ENCODE results near the gene SUN2. TPM values are rescaled to one million over a fixed set of nuclear protein-coding genes. Genes with fewer than 3 reads are reported as not detected.
A peak's percentile ranks its signal among the peaks of the same experiment; 100 is the strongest.

The SUN2 gene
- total and polyA plus RNA-seq, 4 donors: 95.4 to 495 (median 289) TPM

DNA sequence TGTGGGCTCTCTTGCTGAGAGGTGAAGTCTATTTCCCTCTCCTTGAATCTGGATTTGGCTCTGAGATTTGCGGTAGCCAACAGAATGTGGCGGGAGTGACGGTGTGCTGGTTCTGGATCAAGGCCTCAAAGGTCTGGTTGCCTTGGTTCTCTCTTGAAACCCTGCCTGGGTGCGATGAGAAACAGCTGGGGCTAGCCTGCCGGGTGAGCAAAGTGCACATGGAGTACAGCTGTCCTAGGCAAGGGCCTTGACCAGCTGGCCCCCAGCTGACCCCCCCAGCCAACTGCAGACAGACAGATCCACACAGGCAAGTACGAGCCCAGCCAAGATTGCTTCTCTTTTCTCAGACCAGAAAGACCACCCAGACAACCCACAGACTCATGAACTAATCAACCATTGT lies 10.8 kb downstream of the SUN2 start:
- Histone ChIP-seq H3K27ac (ENCODE audit: low read depth in 1 of 2, low read length in 2 of 2) (no peak overlapping the region), H3K4me1 (ENCODE audit: control insufficient read depth in 1 of 2, insufficient read depth in 2 of 2, low read length in 2 of 2) (no peaks in the 10 kb centered on the region), H3K4me3 (ENCODE audit: low read length in 2 of 2) (no peak overlapping the region), H3K36me3 (ENCODE audit: control insufficient read depth in 1 of 2, insufficient read depth in 2 of 2, low read length in 1 of 2) (peaks cover 13 to 33% of the 10 kb centered on the region in 2 donors), H3K9me3 (ENCODE audit: control insufficient read depth, low read length) (no peaks in the 10 kb centered on the region), H3K27me3 (ENCODE audit: control insufficient read depth in 1 of 2, insufficient read depth in 2 of 2, low read length in 1 of 2) (no peaks in the 10 kb centered on the region)
- no peak for ATAC-seq (ENCODE audit: low FRiP score)
- WGBS, 2 donors: 91 to 92% methylated on average over 6 of the region's 6 CpGs
- intact Hi-C loops (cut with DNase I): no loop called here
- no peak for DNase-seq

GRCh38 chr22:38742176-38742942 lies 13.4 kb downstream of the SUN2 start:
- Histone ChIP-seq H3K27me3 (ENCODE audit: control insufficient read depth in 1 of 2, insufficient read depth in 2 of 2, low read length in 1 of 2) (no peaks in the 10 kb centered on the region), H3K4me1 (ENCODE audit: control insufficient read depth in 1 of 2, insufficient read depth in 2 of 2, low read length in 2 of 2) (no peaks in the 10 kb centered on the region), H3K27ac (ENCODE audit: low read depth in 1 of 2, low read length in 2 of 2) (no peak overlapping the region), H3K36me3 (ENCODE audit: control insufficient read depth in 1 of 2, insufficient read depth in 2 of 2, low read length in 1 of 2) (peaks cover 11 to 42% of the 10 kb centered on the region in 2 donors), H3K4me3 (ENCODE audit: low read length in 2 of 2) (no peak overlapping the region), H3K9me3 (ENCODE audit: control insufficient read depth, low read length) (no peaks in the 10 kb centered on the region)
- WGBS, 2 donors: 89 to 91% methylated on average over 25 of the region's 25 CpGs
- DNase-seq (no peak), ATAC-seq (ENCODE audit: low FRiP score) (no peak)
- intact Hi-C loops (cut with DNase I): no loop called here

- H3K36me3 ChIP-seq (ENCODE audit: control insufficient read depth in 1 of 2, insufficient read depth in 2 of 2, low read length in 1 of 2): peaks cover 11 to 42% of the 10 kb centered on the region in 2 donors
- ATAC-seq (ENCODE audit: low FRiP score) (no peak), DNase-seq (no peak)
- H3K27ac ChIP-seq (ENCODE audit: low read depth in 1 of 2, low read length in 2 of 2): no peak overlapping the region
- no peaks in the 10 kb centered on the region for H3K27me3 ChIP-seq (ENCODE audit: control insufficient read depth in 1 of 2, insufficient read depth in 2 of 2, low read length in 1 of 2)
- no peaks in the 10 kb centered on the region for H3K4me1 ChIP-seq (ENCODE audit: control insufficient read depth in 1 of 2, insufficient read depth in 2 of 2, low read length in 2 of 2)
- intact Hi-C loops (cut with DNase I): no loop called here
- no peaks in the 10 kb centered on the region for H3K9me3 ChIP-seq (ENCODE audit: control insufficient read depth, low read length)
- 93 to 94% methylated on average over 10 of the region's 10 CpGs for WGBS, 2 donors
- no peak overlapping the region for H3K4me3 ChIP-seq (ENCODE audit: low read length in 2 of 2)
These were observed 14.2 kb downstream of the SUN2 start for GRCh38 chr22:38741576-38741975.

GRCh38 chr22:38741166-38741565 lies 14.6 kb downstream of the SUN2 start:
- no peaks in the 10 kb centered on the region for H3K9me3 ChIP-seq (ENCODE audit: control insufficient read depth, low read length)
- no peaks in the 10 kb centered on the region for H3K4me1 ChIP-seq (ENCODE audit: control insufficient read depth in 1 of 2, insufficient read depth in 2 of 2, low read length in 2 of 2)
- no peak overlapping the region for H3K4me3 ChIP-seq (ENCODE audit: low read length in 2 of 2)
- ATAC-seq (ENCODE audit: low FRiP score): no peak
- WGBS, 2 donors: 86 to 89% methylated on average over 9 of the region's 9 CpGs
- no peaks in the 10 kb centered on the region for H3K27me3 ChIP-seq (ENCODE audit: control insufficient read depth in 1 of 2, insufficient read depth in 2 of 2, low read length in 1 of 2)
- peaks cover 11 to 42% of the 10 kb centered on the region in 2 donors for H3K36me3 ChIP-seq (ENCODE audit: control insufficient read depth in 1 of 2, insufficient read depth in 2 of 2, low read length in 1 of 2)
- no peak for DNase-seq
- intact Hi-C loops (cut with DNase I): no loop called here
- H3K27ac ChIP-seq (ENCODE audit: low read depth in 1 of 2, low read length in 2 of 2): no peak overlapping the region

GRCh38 chr22:38740754-38741153 lies 15.0 kb downstream of the SUN2 start:
- H3K27ac ChIP-seq (ENCODE audit: low read depth in 1 of 2, low read length in 2 of 2): no peak overlapping the region
- H3K9me3 ChIP-seq (ENCODE audit: control insufficient read depth, low read length): no peaks in the 10 kb centered on the region
- peaks cover 11 to 43% of the 10 kb centered on the region in 2 donors for H3K36me3 ChIP-seq (ENCODE audit: control insufficient read depth in 1 of 2, insufficient read depth in 2 of 2, low read length in 1 of 2)
- intact Hi-C loops (cut with DNase I): no loop called here
- no peaks in the 10 kb centered on the region for H3K4me1 ChIP-seq (ENCODE audit: control insufficient read depth in 1 of 2, insufficient read depth in 2 of 2, low read length in 2 of 2)
- H3K27me3 ChIP-seq (ENCODE audit: control insufficient read depth in 1 of 2, insufficient read depth in 2 of 2, low read length in 1 of 2): no peaks in the 10 kb centered on the region
- no peak for ATAC-seq (ENCODE audit: low FRiP score)
- no peak overlapping the region for H3K4me3 ChIP-seq (ENCODE audit: low read length in 2 of 2)
- WGBS, 2 donors: 72 to 77% methylated on average over 8 of the region's 8 CpGs
- DNase-seq: no peak

- intact Hi-C loops (cut with DNase I): no loop called here
- H3K27ac ChIP-seq (ENCODE audit: low read depth in 1 of 2, low read length in 2 of 2): no peak overlapping the region
- DNase-seq (no peak), ATAC-seq (ENCODE audit: low FRiP score) (no peak)
- WGBS, 2 donors: 79 to 81% methylated on average over 15 of the region's 15 CpGs
- no peaks in the 10 kb centered on the region for H3K4me1 ChIP-seq (ENCODE audit: control insufficient read depth in 1 of 2, insufficient read depth in 2 of 2, low read length in 2 of 2)
- H3K9me3 ChIP-seq (ENCODE audit: control insufficient read depth, low read length): no peaks in the 10 kb centered on the region
- H3K4me3 ChIP-seq (ENCODE audit: low read length in 2 of 2): no peak overlapping the region
- H3K36me3 ChIP-seq (ENCODE audit: control insufficient read depth in 1 of 2, insufficient read depth in 2 of 2, low read length in 1 of 2): peaks cover 11 to 45% of the 10 kb centered on the region in 2 donors
- no peaks in the 10 kb centered on the region for H3K27me3 ChIP-seq (ENCODE audit: control insufficient read depth in 1 of 2, insufficient read depth in 2 of 2, low read length in 1 of 2)
These were observed 15.6 kb downstream of the SUN2 start for GRCh38 chr22:38740116-38740723.

DNA sequence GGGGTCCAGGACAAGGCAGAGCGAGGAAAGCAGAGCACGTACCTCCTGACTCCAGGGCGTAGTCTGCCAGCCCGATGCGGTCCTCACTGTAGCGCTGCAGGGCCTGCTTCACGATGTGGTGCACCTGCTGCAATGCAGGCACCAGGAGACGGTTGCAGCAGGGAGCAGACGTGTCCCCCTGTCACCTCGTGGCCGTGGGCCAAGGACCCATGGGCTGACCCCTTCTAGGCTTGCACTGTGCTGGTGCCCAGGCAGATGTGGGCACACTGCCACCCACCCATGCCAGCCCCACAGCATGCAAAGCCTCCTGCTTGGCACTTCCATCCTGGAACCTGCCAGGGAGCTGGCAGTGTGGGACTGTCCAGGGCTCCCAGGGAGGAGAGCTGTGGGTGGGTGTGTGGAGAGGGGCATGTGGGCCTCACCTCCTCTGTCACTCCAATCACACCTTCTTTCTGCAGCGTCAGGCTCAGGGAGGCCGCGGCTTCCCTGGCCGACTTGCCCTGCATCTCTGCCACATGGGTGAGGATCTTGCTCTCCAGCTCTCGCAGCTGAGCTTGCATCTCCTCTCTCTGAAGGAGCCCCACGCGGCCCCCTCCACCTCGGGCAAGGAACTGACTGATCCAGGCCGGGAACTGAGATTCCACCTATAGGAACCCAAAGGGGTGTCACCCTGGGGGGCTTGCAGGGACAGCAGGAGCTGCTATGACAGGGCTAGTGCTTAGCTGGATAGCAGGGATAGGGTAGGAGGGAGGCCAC lies 16.3 kb downstream of the SUN2 start:
- no peak for DNase-seq
- no peaks in the 10 kb centered on the region for H3K9me3 ChIP-seq (ENCODE audit: control insufficient read depth, low read length)
- no peak overlapping the region for H3K27ac ChIP-seq (ENCODE audit: low read depth in 1 of 2, low read length in 2 of 2)
- ATAC-seq (ENCODE audit: low FRiP score): peak; percentile 10
- intact Hi-C loops (cut with DNase I): no loop called here
- no peaks in the 10 kb centered on the region for H3K4me1 ChIP-seq (ENCODE audit: control insufficient read depth in 1 of 2, insufficient read depth in 2 of 2, low read length in 2 of 2)
- H3K4me3 ChIP-seq (ENCODE audit: low read length in 2 of 2): no peak overlapping the region
- WGBS, 2 donors: 83% methylated on average over 20 of the region's 20 CpGs
- H3K27me3 ChIP-seq (ENCODE audit: control insufficient read depth in 1 of 2, insufficient read depth in 2 of 2, low read length in 1 of 2): no peaks in the 10 kb centered on the region
- peaks cover 11 to 43% of the 10 kb centered on the region in 2 donors for H3K36me3 ChIP-seq (ENCODE audit: control insufficient read depth in 1 of 2, insufficient read depth in 2 of 2, low read length in 1 of 2)

DNA sequence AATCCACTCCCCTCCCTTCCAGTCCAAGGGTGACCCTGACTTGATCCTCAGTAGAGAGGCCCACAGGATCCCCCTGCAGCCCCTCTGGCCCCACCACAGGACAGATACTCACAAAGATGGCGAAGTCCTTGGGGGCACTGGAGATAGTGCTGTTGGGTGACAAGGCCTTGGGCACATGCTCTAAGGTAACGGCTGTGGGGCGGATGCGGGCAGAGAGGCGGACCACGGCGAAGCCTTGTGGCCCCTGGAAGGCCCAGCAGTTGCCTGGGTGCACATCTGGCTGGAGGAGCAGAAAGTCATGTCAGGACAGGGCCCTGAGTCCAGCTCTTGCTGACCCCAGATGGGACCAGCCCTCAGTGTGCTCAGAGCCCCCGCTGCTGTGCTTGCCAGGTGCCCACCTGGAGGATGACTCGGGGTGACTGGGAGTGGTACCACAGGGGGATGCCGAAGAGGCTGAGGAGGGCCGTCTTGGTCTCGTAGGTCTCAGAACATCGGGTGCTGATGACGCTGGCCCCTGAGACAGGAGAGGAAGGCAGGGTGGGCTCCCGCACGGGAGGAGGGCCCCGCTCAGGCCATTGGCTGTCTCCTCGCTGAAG lies 17.2 kb downstream of the SUN2 start:
- Histone ChIP-seq H3K4me3 (ENCODE audit: low read length in 2 of 2) (no peak overlapping the region), H3K27ac (ENCODE audit: low read depth in 1 of 2, low read length in 2 of 2) (no peak overlapping the region), H3K9me3 (ENCODE audit: control insufficient read depth, low read length) (no peaks in the 10 kb centered on the region), H3K4me1 (ENCODE audit: control insufficient read depth in 1 of 2, insufficient read depth in 2 of 2, low read length in 2 of 2) (no peaks in the 10 kb centered on the region), H3K27me3 (ENCODE audit: control insufficient read depth in 1 of 2, insufficient read depth in 2 of 2, low read length in 1 of 2) (no peaks in the 10 kb centered on the region), H3K36me3 (ENCODE audit: control insufficient read depth in 1 of 2, insufficient read depth in 2 of 2, low read length in 1 of 2) (peaks cover 11 to 43% of the 10 kb centered on the region in 2 donors)
- 91 to 94% methylated on average over 18 of the region's 18 CpGs for WGBS, 2 donors
- intact Hi-C loops (cut with DNase I): no loop called here
- peak in 1 of 2 donors; percentile 32 for DNase-seq
- ATAC-seq (ENCODE audit: low FRiP score): no peak

Measured in aorta (tissue), 5 donors.